GM19452 (cell line): ENCODE results near the gene NRN1L.

Experiments used
- ATAC-seq: cut with Tn5 transposase; IDR thresholded peaks from one replicate; pipeline ENCODE4 v1.9.1; 2021; ENCODE audit not compliant: unreplicated experiment

Gene NRN1L

GRCh38 chr16:67934306-67935100 is 49.8 kb downstream of the NRN1L start:
- no peak for ATAC-seq

GRCh38 chr16:67935101-67935401 is 50.4 kb downstream of the NRN1L start:
- ATAC-seq: no peak

GRCh38 chr16:67935402-67936123 is 50.9 kb downstream of the NRN1L start:
- peak; percentile 88 for ATAC-seq
